ENCODE measurements around the gene SLC16A3.

DNA sequence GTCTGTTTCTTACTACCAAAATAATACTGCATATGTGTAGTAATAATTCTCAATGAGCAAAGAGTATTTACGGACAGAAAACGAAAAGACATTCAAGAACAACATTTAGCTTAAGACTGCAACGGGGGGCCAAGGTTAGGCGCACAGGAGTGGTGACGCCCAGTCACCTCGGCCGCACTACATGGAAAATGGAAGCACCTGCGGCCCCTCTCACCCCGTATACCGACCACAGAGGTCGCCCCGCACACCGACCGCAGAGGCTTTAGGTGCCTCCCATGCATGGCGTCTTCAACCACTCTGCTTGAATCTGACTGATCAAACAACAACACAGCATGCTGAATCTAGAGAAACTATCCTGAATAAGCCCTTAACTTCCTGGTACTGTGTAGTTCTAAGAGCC lies 42.6 kb upstream of the SLC16A3 start:
- TF ChIP-seq, protein P1, sequence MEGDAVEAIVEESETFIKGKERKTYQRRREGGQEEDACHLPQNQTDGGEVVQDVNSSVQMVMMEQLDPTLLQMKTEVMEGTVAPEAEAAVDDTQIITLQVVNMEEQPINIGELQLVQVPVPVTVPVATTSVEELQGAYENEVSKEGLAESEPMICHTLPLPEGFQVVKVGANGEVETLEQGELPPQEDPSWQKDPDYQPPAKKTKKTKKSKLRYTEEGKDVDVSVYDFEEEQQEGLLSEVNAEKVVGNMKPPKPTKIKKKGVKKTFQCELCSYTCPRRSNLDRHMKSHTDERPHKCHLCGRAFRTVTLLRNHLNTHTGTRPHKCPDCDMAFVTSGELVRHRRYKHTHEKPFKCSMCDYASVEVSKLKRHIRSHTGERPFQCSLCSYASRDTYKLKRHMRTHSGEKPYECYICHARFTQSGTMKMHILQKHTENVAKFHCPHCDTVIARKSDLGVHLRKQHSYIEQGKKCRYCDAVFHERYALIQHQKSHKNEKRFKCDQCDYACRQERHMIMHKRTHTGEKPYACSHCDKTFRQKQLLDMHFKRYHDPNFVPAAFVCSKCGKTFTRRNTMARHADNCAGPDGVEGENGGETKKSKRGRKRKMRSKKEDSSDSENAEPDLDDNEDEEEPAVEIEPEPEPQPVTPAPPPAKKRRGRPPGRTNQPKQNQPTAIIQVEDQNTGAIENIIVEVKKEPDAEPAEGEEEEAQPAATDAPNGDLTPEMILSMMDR (IDR thresholded peaks at IDR 0.05), result no peak
- TF ChIP-seq POLR2A (IDR thresholded peaks at IDR 0.05), result no peak

Data from breast epithelium (tissue), 3 donors.